A549 treated with dexamethasone at 1 μM for 4 hours (cell line): ENCODE results near the gene B3GALNT2. TPM values are rescaled to one million over a fixed set of nuclear protein-coding genes. Genes with fewer than 3 reads are reported as not detected.

ENCODE experiments used
- total RNA-seq: library from RNA; stranded (reverse); fragments of 200-300 nt; extraction: Qiagen RNA extraction; gene quantifications from 5 replicates; pipeline ENCODE4 v1.2.3, GENCODE V29; 2022

Gene B3GALNT2
- 16.8 to 22.2 TPM (median 21.4 TPM) in 5 replicates for total RNA-seq

GRCh38 chr1:235504122-235504493, at the start of gene B3GALNT2:
TSS of gene B3GALNT2 (minus strand) at chr1:235504452. CDS start at chr1:235504252, 200 bp downstream.

Other genes with a start within 250 kb of the B3GALNT2 start
- 12.0 to 18.6 TPM (median 15.6 TPM) in 5 replicates for gene ARID4B, start 176.3 kb downstream of the B3GALNT2 start, total RNA-seq
- gene GGPS1, start 175.9 kb downstream of the B3GALNT2 start, total RNA-seq, result 19.4 to 25.4 TPM (median 20.3 TPM) in 5 replicates
- 39.8 to 47.9 TPM (median 41.4 TPM) in 5 replicates for gene TBCE, start 137.0 kb downstream of the B3GALNT2 start, total RNA-seq
- 12.5 to 15.5 TPM (median 13.0 TPM) in 5 replicates for gene GNG4, start 145.3 kb upstream of the B3GALNT2 start, total RNA-seq